LNCAP (cell line): ENCODE data around the gene NUP35.

ENCODE experiments used
- CTCF ChIP-seq: fragments of 450-650 bp; IDR thresholded peaks from 2 replicates; pipeline ENCODE4 v1.5.1; 2017; ENCODE audit warnings: mild to moderate bottlenecking

NUP35 gene

GRCh38 chr2:183172220-183172887 is 48.1 kb downstream of the NUP35 start:
- no peak for TF ChIP-seq CTCF

- no peak for TF ChIP-seq CTCF
Measured at GRCh38 chr2:183179156-183179555, 54.9 kb downstream of the NUP35 start.

- no peak for TF ChIP-seq CTCF
Measured at GRCh38 chr2:183185534-183185933, 61.3 kb downstream of the NUP35 start.

- no peak for TF ChIP-seq CTCF
Measured at GRCh38 chr2:183186296-183186695, 62.1 kb downstream of the NUP35 start.

- TF ChIP-seq CTCF, result no peak
Measured at GRCh38 chr2:183186766-183187165, 62.5 kb downstream of the NUP35 start.

GRCh38 chr2:183192343-183192742 is 68.1 kb downstream of the NUP35 start:
- TF ChIP-seq CTCF, result no peak

GRCh38 chr2:183193904-183194303 is 69.7 kb downstream of the NUP35 start:
- TF ChIP-seq CTCF, result no peak

GRCh38 chr2:183195397-183195796 is 71.2 kb downstream of the NUP35 start:
- no peak for TF ChIP-seq CTCF
